ENCODE data around the gene SLFNL1.

The SLFNL1 gene

DNA sequence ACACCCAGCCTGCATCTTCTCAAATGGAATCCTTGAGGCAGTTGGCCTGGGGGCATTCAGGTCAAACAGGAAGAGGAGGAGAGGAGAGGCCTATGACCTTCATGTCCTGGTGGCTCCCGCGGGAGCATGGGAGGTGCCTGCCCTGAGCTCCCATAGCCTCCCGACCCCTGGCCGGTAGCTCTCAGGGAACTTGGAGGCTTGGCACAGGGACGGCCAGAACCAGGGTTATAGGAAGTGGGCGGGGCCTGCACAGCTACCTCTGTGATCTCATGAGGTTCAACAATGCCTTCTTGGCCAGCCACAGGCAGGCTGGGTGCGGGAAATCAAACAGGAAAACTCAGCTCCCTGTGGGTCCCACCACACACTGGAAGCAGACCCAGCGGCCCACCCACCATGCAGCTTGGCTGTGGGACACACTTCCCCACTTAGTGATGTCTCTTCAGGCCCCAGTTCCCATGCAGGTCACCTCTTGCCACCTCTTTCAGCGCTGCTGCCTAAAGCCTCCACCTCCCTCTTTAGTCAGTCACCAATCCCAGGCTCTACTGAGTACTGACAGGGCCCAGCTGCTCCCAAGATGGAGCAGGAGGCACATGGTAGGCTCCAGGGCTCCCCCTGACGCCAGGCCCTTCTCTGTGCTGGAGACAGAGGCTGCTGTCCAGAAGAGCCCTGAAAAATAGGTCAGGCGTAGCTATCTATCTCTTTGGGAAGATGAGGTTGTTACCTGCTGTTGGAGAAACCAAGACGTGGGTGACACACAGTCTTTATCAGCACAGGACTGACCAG, at the start of gene SLFNL1:
Gene SLFNL1, minus strand, starts transcription at position 200 of the 783 bp plus-strand sequence. CDS start 1,065 bp downstream, outside the sequence.
- no peak for DNase-seq
- in situ Hi-C loops (cut with MboI; ENCODE audit: low pct_unique_long_range_greater_than_20kb, low sequenced_read_pairs): no loop called here

DNA sequence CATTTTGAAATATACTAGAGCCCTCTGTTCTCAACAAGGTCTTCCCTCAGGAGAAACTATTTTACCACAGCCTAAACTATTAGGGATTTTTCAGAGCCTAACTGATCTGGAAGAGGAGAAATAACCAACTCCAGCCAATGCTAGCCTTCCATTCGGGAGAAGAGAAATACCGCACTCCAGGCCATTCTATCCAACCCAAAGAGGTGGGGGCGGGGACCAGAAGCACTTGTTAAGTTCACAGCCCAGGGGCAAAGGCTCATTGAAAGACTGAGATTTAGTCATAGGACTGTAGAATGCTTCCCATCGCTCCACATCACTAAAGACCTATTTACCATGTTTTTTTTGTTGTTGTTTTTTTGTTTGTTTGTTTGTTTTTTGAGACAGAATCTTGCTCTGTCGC, 35.4 kb upstream of the SLFNL1 start:
- no peak for DNase-seq
- in situ Hi-C loops (cut with MboI; ENCODE audit: low pct_unique_long_range_greater_than_20kb, low sequenced_read_pairs): no loop called here

- in situ Hi-C loops (cut with MboI; ENCODE audit: low pct_unique_long_range_greater_than_20kb, low sequenced_read_pairs): no loop called here
- DNase-seq: peak; percentile 74
Measured at GRCh38 chr1:41053316-41053715, 31.8 kb upstream of the SLFNL1 start.

- in situ Hi-C loops (cut with MboI; ENCODE audit: low pct_unique_long_range_greater_than_20kb, low sequenced_read_pairs): no loop called here
- DNase-seq: no peak
Measured at GRCh38 chr1:41051022-41051421, 29.5 kb upstream of the SLFNL1 start.

DNA sequence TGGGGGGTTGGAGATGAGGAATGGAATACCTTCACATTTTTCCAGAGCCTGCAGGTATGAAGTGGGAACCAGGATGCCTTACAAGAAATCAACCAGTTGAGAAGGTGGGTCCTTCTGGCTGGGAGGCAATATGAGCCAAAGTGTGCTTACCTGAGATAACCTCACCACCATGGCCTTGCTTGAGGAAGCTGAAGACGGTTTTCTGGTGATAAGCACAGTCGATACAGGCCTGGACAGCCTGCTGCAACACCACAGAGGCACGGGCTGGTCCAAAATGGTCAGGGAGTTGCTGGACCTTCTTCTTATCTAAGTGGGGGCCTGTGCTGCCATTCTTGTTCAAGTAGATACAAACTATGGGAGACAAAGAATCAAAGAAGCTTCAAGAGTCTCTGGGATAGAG, 27.0 kb upstream of the SLFNL1 start:
- no peak for DNase-seq
- in situ Hi-C loops (cut with MboI; ENCODE audit: low pct_unique_long_range_greater_than_20kb, low sequenced_read_pairs): no loop called here

DNA sequence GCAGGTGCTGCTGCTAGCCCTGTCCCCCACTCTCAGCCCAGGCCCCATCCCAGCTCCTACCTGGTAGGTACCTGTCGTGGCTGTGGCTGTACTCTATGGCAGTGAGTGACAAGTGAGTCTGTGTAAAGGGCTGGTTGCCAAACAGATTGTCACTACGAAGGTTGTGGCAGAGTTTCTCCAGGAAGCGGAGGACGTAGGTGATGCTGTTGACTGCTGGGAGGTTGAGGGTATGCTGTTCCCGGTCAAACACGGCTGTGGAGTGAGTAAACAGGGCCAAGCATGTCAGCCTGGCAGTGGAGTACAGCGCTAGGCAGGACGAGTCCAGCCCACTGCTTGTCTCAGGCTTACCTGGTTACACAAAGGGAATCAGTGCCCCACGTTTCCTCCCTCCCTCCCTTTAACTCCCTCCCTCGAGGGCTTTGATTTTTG, 24.8 kb upstream of the SLFNL1 start:
- in situ Hi-C loops (cut with MboI; ENCODE audit: low pct_unique_long_range_greater_than_20kb, low sequenced_read_pairs): no loop called here
- DNase-seq: no peak

DNA sequence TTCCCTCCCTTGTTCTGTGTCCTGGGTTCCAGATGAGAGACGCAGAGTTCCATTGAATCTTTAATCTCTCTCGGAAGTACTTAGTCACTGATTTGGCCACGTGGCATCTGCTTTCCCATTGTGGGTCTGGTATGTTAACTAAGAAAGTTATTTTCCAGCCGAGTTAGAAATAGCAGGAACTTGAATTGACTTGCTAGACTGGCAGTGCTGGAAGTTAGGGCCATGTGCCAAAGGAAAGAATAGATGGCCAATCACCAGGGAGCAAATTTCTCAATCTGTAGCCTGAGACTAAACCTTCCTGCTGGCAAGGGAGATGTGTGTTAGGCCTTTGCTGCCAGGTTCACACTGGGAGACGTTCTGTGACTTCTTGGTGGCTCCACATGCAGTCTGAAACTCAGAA, 24.2 kb upstream of the SLFNL1 start:
- DNase-seq: no peak
- in situ Hi-C loops (cut with MboI; ENCODE audit: low pct_unique_long_range_greater_than_20kb, low sequenced_read_pairs): no loop called here

DNA sequence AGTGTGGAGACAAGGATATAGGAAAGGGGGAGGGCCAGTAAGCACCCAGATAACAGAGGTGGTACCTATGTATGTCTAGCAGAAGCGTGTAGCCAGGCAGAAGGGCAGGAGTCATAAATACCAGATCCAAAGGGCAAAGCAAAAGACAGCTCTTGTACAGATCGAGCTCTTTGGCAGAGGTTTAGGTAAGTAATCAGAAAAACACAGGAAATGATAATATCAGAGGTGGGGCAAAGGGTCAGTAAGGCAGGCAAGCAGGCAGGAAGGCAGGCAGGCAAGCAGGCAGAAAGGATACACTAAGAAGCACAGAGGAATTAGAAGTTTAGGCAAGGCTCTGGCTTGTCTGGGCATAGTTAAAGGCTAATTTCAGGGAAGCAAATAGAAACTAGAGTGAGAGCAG, 22.7 kb upstream of the SLFNL1 start:
- in situ Hi-C loops (cut with MboI; ENCODE audit: low pct_unique_long_range_greater_than_20kb, low sequenced_read_pairs): no loop called here

GRCh38 chr1:41041614-41042270, 20.2 kb upstream of the SLFNL1 start:
- DNase-seq: no peak
- in situ Hi-C loops (cut with MboI; ENCODE audit: low pct_unique_long_range_greater_than_20kb, low sequenced_read_pairs): no loop called here

More for the DNA sequence above, 22.7 kb upstream of the SLFNL1 start:
- no peak for DNase-seq

DNA sequence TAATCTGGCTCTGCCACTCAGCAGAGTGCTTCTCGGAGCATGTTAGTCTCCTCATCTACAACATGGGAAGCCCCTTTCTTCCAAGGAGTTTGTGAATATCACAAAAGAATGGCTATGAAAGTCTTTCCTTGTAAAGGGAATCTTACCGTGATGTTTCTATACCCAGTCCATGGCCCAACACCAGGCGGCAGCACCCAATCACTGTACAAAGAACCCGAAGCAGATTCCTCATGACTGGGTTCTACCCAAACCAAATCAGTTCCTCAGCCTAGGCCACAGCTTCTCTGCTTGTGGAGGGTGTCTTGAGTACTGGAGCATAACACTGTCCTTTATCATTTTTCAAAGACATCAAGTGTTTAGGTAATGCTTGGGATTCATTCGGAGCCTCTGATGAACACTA, 16.6 kb upstream of the SLFNL1 start:
- in situ Hi-C loops (cut with MboI; ENCODE audit: low pct_unique_long_range_greater_than_20kb, low sequenced_read_pairs): no loop called here
- no peak for DNase-seq

GRCh38 chr1:41037116-41037903, 15.8 kb upstream of the SLFNL1 start:
- no peak for DNase-seq
- in situ Hi-C loops (cut with MboI; ENCODE audit: low pct_unique_long_range_greater_than_20kb, low sequenced_read_pairs): no loop called here

GRCh38 chr1:41033272-41033671, 11.7 kb upstream of the SLFNL1 start:
- no peak for DNase-seq
- in situ Hi-C loops (cut with MboI; ENCODE audit: low pct_unique_long_range_greater_than_20kb, low sequenced_read_pairs): no loop called here

GRCh38 chr1:41032147-41032546, 10.6 kb upstream of the SLFNL1 start:
- no peak for DNase-seq
- in situ Hi-C loops (cut with MboI; ENCODE audit: low pct_unique_long_range_greater_than_20kb, low sequenced_read_pairs): no loop called here

DNA sequence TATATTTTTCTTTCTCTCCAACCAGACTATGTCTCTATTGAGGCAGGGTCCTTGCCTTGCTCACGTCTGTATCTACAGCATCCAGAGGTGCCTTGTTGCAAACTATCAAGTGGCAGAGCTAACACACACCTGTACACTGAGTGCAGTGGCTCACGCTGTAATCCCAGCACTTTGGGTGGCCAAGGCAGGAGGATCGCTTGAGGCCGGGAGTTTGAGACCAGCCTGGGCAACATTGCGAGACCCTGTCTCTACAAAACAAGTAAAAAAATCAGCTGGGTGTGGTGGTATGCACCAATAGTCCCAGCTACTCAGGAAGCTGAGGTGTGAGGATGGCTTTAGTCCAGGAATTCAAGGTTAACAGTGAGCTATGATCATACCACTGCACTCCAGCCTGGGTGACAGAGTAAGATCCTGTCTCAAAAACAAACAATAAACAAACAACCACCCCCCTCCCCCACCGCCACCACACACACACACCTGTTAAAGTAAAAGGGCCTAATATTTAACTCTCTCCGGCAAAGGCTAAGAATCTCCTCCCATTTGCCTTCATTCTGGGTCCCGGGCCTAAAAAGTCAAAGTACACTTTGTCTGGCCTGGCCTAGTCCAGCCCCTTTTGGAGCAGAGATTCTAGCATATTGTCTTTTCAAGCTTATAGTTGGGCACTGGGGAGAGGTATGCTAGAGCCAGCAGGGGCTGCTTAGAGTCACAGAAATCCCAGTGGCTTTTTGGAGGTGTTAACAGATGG, 9.5 kb upstream of the SLFNL1 start:
- in situ Hi-C loops (cut with MboI; ENCODE audit: low pct_unique_long_range_greater_than_20kb, low sequenced_read_pairs): no loop called here
- no peak for DNase-seq

DNA sequence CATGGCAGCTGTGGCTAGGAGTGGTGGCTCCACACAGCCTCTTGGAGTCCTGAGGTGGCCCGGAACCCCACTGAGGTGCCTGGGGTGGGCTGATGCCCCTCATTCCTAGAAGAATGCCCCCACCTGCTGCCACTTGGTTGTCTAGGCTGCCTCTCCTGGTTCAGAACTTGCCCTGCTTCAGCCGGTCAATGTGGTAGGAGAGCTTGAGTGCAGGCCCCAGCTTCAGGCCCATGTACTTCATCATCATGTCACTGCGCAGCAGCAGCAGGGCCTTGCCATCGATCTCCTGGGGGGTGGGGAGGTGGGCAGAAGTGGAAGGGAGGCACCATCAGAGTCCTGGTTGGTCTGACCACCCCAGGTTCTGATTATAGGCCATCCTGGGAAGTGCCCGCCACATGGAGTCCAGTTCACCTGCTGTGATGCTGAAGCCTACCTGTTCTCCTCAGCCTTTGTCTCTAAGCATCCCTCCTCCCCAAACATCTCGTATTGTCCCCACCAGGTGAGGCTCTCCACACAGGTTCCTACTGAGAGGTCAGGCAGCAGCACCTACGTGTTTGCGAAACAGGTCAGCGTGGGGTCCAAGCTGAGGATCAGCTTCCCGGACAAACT, 6.6 kb upstream of the SLFNL1 start:
- DNase-seq: no peak
- in situ Hi-C loops (cut with MboI; ENCODE audit: low pct_unique_long_range_greater_than_20kb, low sequenced_read_pairs): no loop called here

- DNase-seq: no peak
- in situ Hi-C loops (cut with MboI; ENCODE audit: low pct_unique_long_range_greater_than_20kb, low sequenced_read_pairs): no loop called here
Measured at GRCh38 chr1:41025979-41026819, 4.7 kb upstream of the SLFNL1 start.

DNA sequence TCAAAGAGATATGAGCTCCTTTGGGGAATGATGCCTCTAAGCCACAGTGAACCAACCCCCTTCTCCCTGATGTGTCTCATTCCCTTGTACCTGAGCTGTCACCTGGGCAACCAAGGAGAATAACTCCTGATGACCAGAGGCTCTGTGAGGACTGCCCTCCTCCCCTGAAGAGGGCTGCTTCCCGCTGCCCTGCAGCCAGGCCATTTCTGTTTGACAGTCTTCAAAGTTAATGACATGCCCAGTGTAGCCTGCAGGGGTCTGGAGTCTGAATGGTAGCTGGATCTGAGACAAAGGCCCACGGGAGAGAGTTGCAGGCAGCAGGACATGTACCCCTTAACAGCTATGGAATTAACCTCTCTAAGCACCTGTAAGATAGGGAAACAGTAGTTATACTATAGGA, 3.4 kb upstream of the SLFNL1 start:
- in situ Hi-C loops (cut with MboI; ENCODE audit: low pct_unique_long_range_greater_than_20kb, low sequenced_read_pairs): no loop called here
- DNase-seq: no peak
